IMR-90 (cell line): ENCODE data around the gene NPAS3. TPM values are rescaled to one million over a fixed set of nuclear protein-coding genes. Genes with fewer than 3 reads are reported as not detected.

Source experiments
- ATAC-seq: fragments of 200-7000 bp; cut with Tn5 transposase; 2 replicates; pipeline ENCODE4 v1.9.1; 2020; ENCODE audit warnings: low read depth, mild to moderate bottlenecking, moderate library complexity
- BruUV-seq: library from RNA; stranded (reverse); fragments of 400-500 nt; replicated peaks from 2 replicates; lab custom pipeline; 2021; lab: Mats Ljungman, UMichigan
- CTCF ChIA-PET: fragments of 300-600 bp; formaldehyde crosslinking; extraction: SDS; loops from one replicate; lab custom pipeline; 2021; ENCODE audit warnings: antibody characterized with exemption; lab: Yijun Ruan, JAX
- POLR2A ChIA-PET: fragments of 300-600 bp; sonication (Branson Sonifier 250); formaldehyde crosslinking; loops from one replicate; lab custom pipeline; 2022; ENCODE audit warnings: antibody characterized with exemption; ENCODE audit not compliant: unreplicated experiment; lab: Charles Lee
- DNase-seq: peaks from one replicate; pipeline ENCODE4 v3.0.0; 2013
- H2AFZ ChIP-seq: replicated peaks from 2 replicates; pipeline ENCODE3; 2013; ENCODE audit warnings: low read length, mild to moderate bottlenecking; ENCODE audit not compliant: poor library complexity
- H2AK5ac ChIP-seq: 2 replicates; pipeline ENCODE4 v1.6.1; 2013; ENCODE audit warnings: low read depth, low read length, inconsistent platforms
- H2AK9ac ChIP-seq: replicated peaks from 2 replicates; pipeline ENCODE3; 2013; ENCODE audit warnings: mild to moderate bottlenecking, low read depth, low read length, moderate library complexity; ENCODE audit not compliant: poor library complexity
- H2BK120ac ChIP-seq: 2 replicates; pipeline ENCODE4 v1.6.1; 2013; ENCODE audit warnings: low read depth, low read length, inconsistent platforms
- H2BK15ac ChIP-seq: 3 replicates; pipeline ENCODE4 v1.6.1; 2013; ENCODE audit warnings: low read depth, low read length, inconsistent platforms
- H2BK20ac ChIP-seq: 2 replicates; pipeline ENCODE4 v1.6.1; 2013; ENCODE audit warnings: low read depth, mild to moderate bottlenecking, inconsistent platforms, low read length, moderate library complexity
- H2BK5ac ChIP-seq: 2 replicates; pipeline ENCODE4 v1.6.1; 2013; ENCODE audit warnings: mild to moderate bottlenecking, low read depth, low read length, inconsistent platforms; ENCODE audit not compliant: poor library complexity, severe bottlenecking
- H3K14ac ChIP-seq: replicated peaks from 2 replicates; pipeline ENCODE4 v1.6.1; 2013; ENCODE audit warnings: low read depth, low read length, inconsistent platforms
- H3K18ac ChIP-seq: 2 replicates; pipeline ENCODE4 v1.6.1; 2013; ENCODE audit warnings: low read depth, low read length, control low read depth
- H3K23ac ChIP-seq: 2 replicates; pipeline ENCODE4 v1.6.1; 2013; ENCODE audit warnings: low read depth, low read length, inconsistent platforms
- H3K27ac ChIP-seq: 2 replicates; pipeline ENCODE4 v1.5.1; 2013; ENCODE audit warnings: mild to moderate bottlenecking, control low read depth, low read length; ENCODE audit not compliant: insufficient read depth
- H3K27me3 ChIP-seq: 2 replicates; pipeline ENCODE4 v1.6.1; 2013; ENCODE audit warnings: low read length; ENCODE audit not compliant: control insufficient read depth, insufficient read depth
- H3K36me3 ChIP-seq: 2 replicates; pipeline ENCODE4 v1.6.1; 2013; ENCODE audit warnings: low read length, mixed read lengths; ENCODE audit not compliant: control insufficient read depth, insufficient read depth
- H3K4ac ChIP-seq: 2 replicates; pipeline ENCODE4 v1.6.1; 2013; ENCODE audit warnings: low read depth, low read length, inconsistent platforms
- H3K4me1 ChIP-seq: 2 replicates; pipeline ENCODE4 v1.6.1; 2013; ENCODE audit warnings: low read length, mixed read lengths; ENCODE audit not compliant: control insufficient read depth, insufficient read depth
- H3K4me2 ChIP-seq: 2 replicates; pipeline ENCODE4 v1.6.1; 2013; ENCODE audit warnings: low read depth, mild to moderate bottlenecking, control low read depth, low read length, moderate library complexity
- H3K4me3 ChIP-seq: 2 replicates; pipeline ENCODE4 v1.5.1; 2013; ENCODE audit warnings: low read depth, mild to moderate bottlenecking, control low read depth, low read length, moderate library complexity; ENCODE audit not compliant: insufficient read depth
- H3K56ac ChIP-seq: 2 replicates; pipeline ENCODE4 v1.6.1; 2013; ENCODE audit warnings: low read length, inconsistent platforms; ENCODE audit not compliant: insufficient read depth; ENCODE audit errors: extremely low read depth
- H3K79me1 ChIP-seq, 2 experiments: 2 replicates each; pipeline ENCODE4 v1.6.1; 2013; ENCODE audit warnings: low read length in 2 of 2, inconsistent platforms in 1 of 2, low read depth in 1 of 2
- H3K9ac ChIP-seq: 2 replicates; pipeline ENCODE4 v1.6.1; 2013; ENCODE audit warnings: low read depth, low read length, control low read depth
- H3K9me1 ChIP-seq: 2 replicates; pipeline ENCODE4 v1.6.1; 2013; ENCODE audit warnings: low read length, inconsistent platforms; ENCODE audit not compliant: insufficient read depth
- H3K9me3 ChIP-seq: 2 replicates; pipeline ENCODE4 v1.6.1; 2013; ENCODE audit warnings: low read length; ENCODE audit not compliant: control insufficient read depth, insufficient read depth
- H4K20me1 ChIP-seq: 2 replicates; pipeline ENCODE4 v1.6.1; 2013; ENCODE audit warnings: low read length, inconsistent platforms; ENCODE audit not compliant: insufficient read depth
- H4K5ac ChIP-seq: 2 replicates; pipeline ENCODE4 v1.6.1; 2013; ENCODE audit warnings: mild to moderate bottlenecking, low read depth, low read length, control low read depth
- H4K8ac ChIP-seq, 2 experiments: 2 replicates each; pipeline ENCODE4 v1.6.1; 2013; ENCODE audit warnings: low read depth in 2 of 2, low read length in 2 of 2, control low read depth in 1 of 2, inconsistent platforms in 1 of 2
- H4K91ac ChIP-seq: 2 replicates; pipeline ENCODE4 v1.6.1; 2013; ENCODE audit warnings: low read depth, low read length, inconsistent platforms; ENCODE audit not compliant: insufficient read depth
- FOS ChIP-seq: fragments of 150-350 bp; IDR thresholded peaks from 2 replicates; pipeline ENCODE4 v1.6.1; 2016; ENCODE audit warnings: low read depth, low read length
- NFE2L2 ChIP-seq: fragments of 150-350 bp; IDR thresholded peaks from 2 replicates; pipeline ENCODE4 v1.6.1; 2016; ENCODE audit warnings: low read depth, mild to moderate bottlenecking, low read length
- WGBS, 2 experiments: methylation state at CpG; one replicate each; pipeline versions ENCODE4 v1.1.5 to v1.1.7; 2013; ENCODE audit warnings: missing lambda C conversion rate in 2 of 2; ENCODE audit not compliant: insufficient read length in 1 of 2; ENCODE audit errors: extremely low coverage in 2 of 2; 5-methylcytosine and 5-hydroxymethylcytosine counted together
- dilution Hi-C: fragments of 300-500 bp; cut with HindIII; formaldehyde crosslinking; loops from one replicate; pipeline ENCODE4 v1.14.3; 2018; ENCODE audit warnings: low sequenced_read_pairs; ENCODE audit not compliant: unreplicated experiment
- in situ Hi-C: fragments of 300-500 bp; cut with MboI; formaldehyde crosslinking; loops from 3 replicates; pipeline ENCODE4 v1.14.3; 2019; ENCODE audit warnings: low sequenced_read_pairs, inconsistent platforms, mixed read lengths
- intact Hi-C: fragments of 100-400 bp; cut with micrococcal nuclease; formaldehyde crosslinking; loops from 2 replicates; pipeline ENCODE4 v1.10.0; 2022
- polyA plus RNA-seq, 3 experiments: library from polyadenylated mRNA; depleted of rRNA; stranded (reverse); fragments of >200 nt; gene quantifications; 2 replicates each; pipeline ENCODE4 v1.2.3, GENCODE V29; 2012; ENCODE audit warnings: low replicate concordance in 1 of 3
- total RNA-seq: library from RNA; depleted of rRNA; stranded (reverse); fragments of >200 nt; gene quantifications from 2 replicates; pipeline ENCODE4 v1.2.3, GENCODE V29; 2012

NPAS3 gene
- total and polyA plus RNA-seq, 2 of the 4 experiments (the other 2 are of a cell fraction), result not detected

DNA sequence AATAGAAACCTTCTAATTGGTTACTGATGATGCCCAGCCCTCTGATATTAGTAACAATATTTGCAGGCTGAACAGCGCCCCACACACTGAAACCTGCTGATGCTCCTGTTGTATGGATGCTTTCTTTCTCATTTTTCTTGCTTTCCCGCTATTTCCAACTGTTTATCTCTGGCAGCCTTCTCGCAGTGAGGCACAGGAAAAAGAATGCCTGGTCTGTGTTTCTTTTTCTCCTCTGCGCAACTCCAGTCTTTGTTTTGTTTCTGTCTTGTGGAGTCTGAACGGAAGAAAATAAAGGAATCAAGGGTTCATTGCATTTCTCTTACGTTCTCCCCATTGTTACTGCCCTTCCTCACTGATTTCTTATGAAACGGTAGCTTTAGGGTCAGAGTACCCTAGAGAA lies 561.0 kb downstream of the NPAS3 start:
- no CpG with 5 or more reads among the region's 7 CpGs for WGBS, 2 experiments
- dilution Hi-C loops (no loop called here), in situ Hi-C loops (no loop called here), intact Hi-C loops (no loop called here)
- no TSS peak for BruUV-seq
- ChIA-PET POLR2A (no interaction called here), CTCF (no interaction called here)
- H2BK20ac ChIP-seq, result no peak overlapping the region
- no peak overlapping the region for H3K56ac ChIP-seq
- H3K4ac ChIP-seq, result no peak overlapping the region
- no peak overlapping the region for H3K27ac ChIP-seq
- H3K36me3 ChIP-seq, result no peaks in the 10 kb centered on the region
- no peak overlapping the region for H3K9ac ChIP-seq
- no peak overlapping the region for H3K14ac ChIP-seq
- TF ChIP-seq FOS (no peak), NFE2L2 (no peak)
- H3K79me1 ChIP-seq, result no peaks in the 10 kb centered on the region
- no peak overlapping the region for H3K4me2 ChIP-seq
- no peak overlapping the region for H2BK15ac ChIP-seq
- H2BK120ac ChIP-seq, result no peak overlapping the region
- H3K9me1 ChIP-seq, result no peaks in the 10 kb centered on the region
- no peak overlapping the region for H3K4me3 ChIP-seq
- no peak for DNase-seq
- H3K27me3 ChIP-seq, result no peaks in the 10 kb centered on the region
- H4K5ac ChIP-seq, result no peak overlapping the region
- no peaks in the 10 kb centered on the region for H3K4me1 ChIP-seq
- H3K9me3 ChIP-seq, result no peaks in the 10 kb centered on the region
- ATAC-seq, result no peak
- H4K8ac ChIP-seq, result no peak overlapping the region
- no peaks in the 10 kb centered on the region for H4K20me1 ChIP-seq
- H2AK9ac ChIP-seq, result no peak overlapping the region
- H2AFZ ChIP-seq, result no peak overlapping the region
- no peak overlapping the region for H3K18ac ChIP-seq
- H2BK5ac ChIP-seq, result no peak overlapping the region
- no peak overlapping the region for H2AK5ac ChIP-seq
- H3K23ac ChIP-seq, result no peak overlapping the region
- H4K91ac ChIP-seq, result no peak overlapping the region
